WTC11 (cell line): ENCODE results near the gene CDCA4. TPM values are rescaled to one million over a fixed set of nuclear protein-coding genes. Genes with fewer than 3 reads are reported as not detected.
"Not testable (repeated sequence)": the region's sequence is repeated elsewhere in the genome, so short reads cannot be mapped to it uniquely, and the experiment has no call there.

Source experiments
- ATAC-seq: fragments of 200-7000 bp; cut with Tn5 transposase; 2 replicates; pipeline ENCODE4 v1.10.0; 2021; ENCODE audit warnings: mild to moderate bottlenecking, moderate library complexity
- CTCF ChIA-PET: fragments of 300-600 bp; sonication (Branson Sonifier 250); formaldehyde crosslinking; loops from one replicate; lab custom pipeline; 2021; ENCODE audit warnings: antibody characterized with exemption; lab: Charles Lee
- POLR2A ChIA-PET: fragments of 350-600 bp; sonication (Branson Sonifier 250); formaldehyde crosslinking; loops from one replicate; lab custom pipeline; 2021; ENCODE audit warnings: antibody characterized with exemption; lab: Charles Lee
- DNase-seq: peaks from one replicate; pipeline ENCODE4 v3.0.0; 2021; ENCODE audit warnings: low spot score
- H3K27ac Mint-ChIP-seq: 2 replicates; pipeline ENCODE4 v1.8.0; 2021; ENCODE audit warnings: mixed read lengths
- H3K27me3 Mint-ChIP-seq: 2 replicates; pipeline ENCODE4 v1.8.0; 2021; ENCODE audit warnings: low read depth, mild to moderate bottlenecking, moderate library complexity, mixed read lengths
- H3K36me3 Mint-ChIP-seq: 2 replicates; pipeline ENCODE4 v1.8.0; 2021; ENCODE audit warnings: mixed read lengths
- H3K4me1 Mint-ChIP-seq: 2 replicates; pipeline ENCODE4 v1.8.0; 2022; ENCODE audit warnings: mixed read lengths
- H3K4me3 Mint-ChIP-seq: 2 replicates; pipeline ENCODE4 v1.8.0; 2021; ENCODE audit warnings: mild to moderate bottlenecking, moderate library complexity, mixed read lengths
- H3K9me3 Mint-ChIP-seq: 2 replicates; pipeline ENCODE4 v1.8.0; 2021; ENCODE audit warnings: mixed read lengths
- ATF1 ChIP-seq: sonication (generic); formaldehyde crosslinking; IDR thresholded peaks from 2 replicates; pipeline ENCODE4 v1.8.1; 2023; ENCODE audit warnings: mild to moderate bottlenecking, moderate library complexity, missing genetic modification reagents
- E2F4 ChIP-seq: sonication (generic); formaldehyde crosslinking; IDR thresholded peaks from 2 replicates; pipeline ENCODE4 v1.8.1; 2022; ENCODE audit warnings: low read depth, mild to moderate bottlenecking, moderate library complexity, missing genetic modification reagents, borderline replicate concordance
- ESRRA ChIP-seq: sonication (generic); formaldehyde crosslinking; IDR thresholded peaks from 2 replicates; pipeline ENCODE4 v1.8.1; 2022; ENCODE audit warnings: mild to moderate bottlenecking, missing genetic modification reagents, borderline replicate concordance
- JAZF1 ChIP-seq: fragments of 250-450 bp; sonication (Bioruptor Pico); IDR thresholded peaks from 2 replicates; pipeline ENCODE4 v1.9.0; 2021; ENCODE audit warnings: moderate library complexity, mild to moderate bottlenecking, inconsistent platforms
- NFE2L1 ChIP-seq: sonication (generic); formaldehyde crosslinking; IDR thresholded peaks from 2 replicates; pipeline ENCODE4 v1.8.1; 2023; ENCODE audit warnings: missing genetic modification reagents
- NFYB ChIP-seq: sonication (generic); formaldehyde crosslinking; conservative IDR thresholded peaks from 2 replicates; pipeline ENCODE4 v1.8.0; 2022; ENCODE audit warnings: low read depth, missing genetic modification reagents
- ZNF425 ChIP-seq: fragments of 250-450 bp; sonication (Bioruptor Pico); conservative IDR thresholded peaks from 2 replicates; pipeline ENCODE4 v1.9.0; 2021; ENCODE audit warnings: mild to moderate bottlenecking
- total RNA-seq: library from RNA; stranded (reverse); gene quantifications from 3 replicates; pipeline ENCODE4 v1.2.3, GENCODE V29; 2021
- TF ChIP-seq, protein P1 (sequence below): sonication (generic); formaldehyde crosslinking; IDR thresholded peaks from 2 replicates; pipeline ENCODE4 v1.8.1; 2022; ENCODE audit warnings: low read depth, missing genetic modification reagents, borderline replicate concordance
- TF ChIP-seq, protein P2 (sequence below): sonication (generic); formaldehyde crosslinking; IDR thresholded peaks from 2 replicates; pipeline ENCODE4 v1.8.1; 2023; ENCODE audit warnings: mild to moderate bottlenecking, missing genetic modification reagents, moderate library complexity
- TF ChIP-seq, protein P3 (sequence below): fragments of 250-450 bp; sonication (Bioruptor Pico); IDR thresholded peaks from 2 replicates; pipeline ENCODE4 v1.9.0; 2021; ENCODE audit warnings: mild to moderate bottlenecking

The CDCA4 gene
- total RNA-seq, 1 experiment from 2014 or later: 63.3 TPM

- TF ChIP-seq NFYB (no peak), E2F4 (CRISPR knock-in tag) (no peak)
- TF ChIP-seq, protein P1, sequence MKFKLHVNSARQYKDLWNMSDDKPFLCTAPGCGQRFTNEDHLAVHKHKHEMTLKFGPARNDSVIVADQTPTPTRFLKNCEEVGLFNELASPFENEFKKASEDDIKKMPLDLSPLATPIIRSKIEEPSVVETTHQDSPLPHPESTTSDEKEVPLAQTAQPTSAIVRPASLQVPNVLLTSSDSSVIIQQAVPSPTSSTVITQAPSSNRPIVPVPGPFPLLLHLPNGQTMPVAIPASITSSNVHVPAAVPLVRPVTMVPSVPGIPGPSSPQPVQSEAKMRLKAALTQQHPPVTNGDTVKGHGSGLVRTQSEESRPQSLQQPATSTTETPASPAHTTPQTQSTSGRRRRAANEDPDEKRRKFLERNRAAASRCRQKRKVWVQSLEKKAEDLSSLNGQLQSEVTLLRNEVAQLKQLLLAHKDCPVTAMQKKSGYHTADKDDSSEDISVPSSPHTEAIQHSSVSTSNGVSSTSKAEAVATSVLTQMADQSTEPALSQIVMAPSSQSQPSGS (CRISPR knock-in tag): no peak
- TF ChIP-seq, all 79 proteins: peak for 0
These were observed 44.7 kb upstream of the CDCA4 start, which contains the start of gene GPR132 (continued) for GRCh38 chr14:105065280-105066228.

- peak; percentile 40 for ATAC-seq
- POLR2A ChIA-PET: no interaction called here
- no peaks in the 10 kb centered on the region for H3K4me1 Mint-ChIP-seq
- TF ChIP-seq, protein P2, sequence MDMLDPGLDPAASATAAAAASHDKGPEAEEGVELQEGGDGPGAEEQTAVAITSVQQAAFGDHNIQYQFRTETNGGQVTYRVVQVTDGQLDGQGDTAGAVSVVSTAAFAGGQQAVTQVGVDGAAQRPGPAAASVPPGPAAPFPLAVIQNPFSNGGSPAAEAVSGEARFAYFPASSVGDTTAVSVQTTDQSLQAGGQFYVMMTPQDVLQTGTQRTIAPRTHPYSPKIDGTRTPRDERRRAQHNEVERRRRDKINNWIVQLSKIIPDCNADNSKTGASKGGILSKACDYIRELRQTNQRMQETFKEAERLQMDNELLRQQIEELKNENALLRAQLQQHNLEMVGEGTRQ (CRISPR knock-in tag): peak; percentile 33; the same call in 1 of the 2 replicates
- no peak for TF ChIP-seq JAZF1 (CRISPR knock-in tag)
- TF ChIP-seq, all 79 proteins: peak for 1
- Mint-ChIP-seq H3K27ac (no peak overlapping the region), H3K4me3 (no peak overlapping the region), H3K9me3 (no peaks in the 10 kb centered on the region), H3K36me3 (no peaks in the 10 kb centered on the region), H3K27me3 (no peaks in the 10 kb centered on the region)
- CTCF ChIA-PET: interaction anchor here (0.6 to 2.0 kb wide), 3 partner anchors 18 to 26 kb away, joined by 3 to 9 read pairs (median 8); no protein-coding TSS in a partner anchor
- no peak for DNase-seq
These were observed 43.8 kb upstream of the CDCA4 start for GRCh38 chr14:105064721-105065143.

DNA sequence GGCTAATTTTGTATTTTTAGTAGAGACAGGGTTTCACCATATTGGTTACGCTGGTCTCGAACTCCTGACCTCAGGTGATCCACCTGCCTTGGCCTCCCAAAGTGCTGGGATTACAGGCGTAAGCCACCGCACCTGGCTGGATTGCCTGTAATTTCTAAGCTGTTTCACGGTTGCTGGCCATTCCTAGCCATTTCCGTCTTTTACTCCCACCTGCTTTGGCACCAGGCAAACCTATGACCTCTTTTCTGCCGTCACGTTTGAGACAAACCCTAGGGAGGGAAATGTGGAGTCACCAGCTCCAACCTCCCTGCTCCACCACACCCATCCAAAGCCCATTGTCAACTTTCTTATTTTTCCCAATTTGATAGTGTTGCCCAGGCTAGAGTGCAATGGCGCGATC lies 43.1 kb upstream of the CDCA4 start:
- Mint-ChIP-seq H3K4me1 (0 out of 2 replicates have a peak, but pooled peaks cover 3% of the 10 kb centered on the region), H3K27me3 (no peaks in the 10 kb centered on the region), H3K4me3 (no peak overlapping the region), H3K27ac (no peak overlapping the region), H3K9me3 (no peaks in the 10 kb centered on the region), H3K36me3 (no peaks in the 10 kb centered on the region)
- no peak for ATAC-seq
- no peak for DNase-seq
- CTCF ChIA-PET: interaction anchor here (0.6 to 1.9 kb wide), 2 partner anchors 18 to 23 kb away, joined by 3 to 8 read pairs; no protein-coding TSS in a partner anchor
- POLR2A ChIA-PET: no interaction called here
- TF ChIP-seq ZNF425 (CRISPR knock-in tag) (no peak), ATF1 (CRISPR knock-in tag) (no peak), NFE2L1 (CRISPR knock-in tag) (no peak)

DNA sequence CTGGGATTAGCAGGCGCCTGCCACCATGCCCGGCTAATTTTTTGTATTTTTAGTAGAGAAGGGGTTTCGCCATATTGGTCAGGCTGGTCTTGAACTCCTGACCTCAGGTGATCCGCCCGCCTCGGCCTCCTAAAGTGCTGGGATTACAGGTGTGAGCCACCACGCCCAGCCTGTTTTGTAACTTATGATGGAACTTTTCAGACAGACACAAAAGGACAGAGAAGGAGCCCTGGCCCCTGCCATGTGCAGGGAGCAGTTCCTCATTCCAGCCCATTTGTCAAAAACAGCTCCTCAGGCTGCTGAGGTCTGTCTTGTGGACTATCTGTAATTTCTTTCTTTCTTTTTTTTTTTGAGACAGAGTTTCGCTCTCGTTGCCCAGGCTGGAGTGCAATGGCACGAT lies 42.6 kb upstream of the CDCA4 start:
- CTCF ChIA-PET, H3K4me3 Mint-ChIP-seq: not testable (repeated sequence)

DNA sequence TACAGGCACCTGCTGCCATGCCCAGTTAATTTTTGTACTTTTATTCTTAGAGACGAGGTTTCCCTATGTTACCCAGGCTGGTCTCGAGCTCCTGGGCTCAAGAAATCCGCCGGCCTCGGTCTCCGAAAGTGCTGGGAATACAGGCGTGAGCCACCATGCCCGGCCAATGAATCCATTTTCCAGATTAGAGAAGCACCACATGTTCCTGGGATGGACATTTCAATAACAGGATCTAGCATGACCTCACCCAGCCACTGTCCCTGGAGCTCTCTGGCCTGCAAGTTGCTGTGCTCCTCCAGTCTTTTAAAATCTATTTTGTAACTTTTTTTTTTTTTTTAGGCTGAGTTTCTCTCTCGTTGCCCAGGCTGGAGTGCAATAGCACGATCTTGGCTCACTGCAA lies 42.2 kb upstream of the CDCA4 start:
- ChIA-PET POLR2A (no interaction called here), CTCF (interaction anchor here (1.4 to 2.1 kb wide), 2 partner anchors 17 to 138 kb away, joined by 3 to 5 read pairs; no protein-coding TSS in a partner anchor)
- Mint-ChIP-seq H3K27ac (no peak overlapping the region), H3K4me3 (no peak overlapping the region), H3K27me3 (no peaks in the 10 kb centered on the region), H3K4me1 (0 out of 2 replicates have a peak, but pooled peaks cover 3% of the 10 kb centered on the region), H3K36me3 (no peaks in the 10 kb centered on the region), H3K9me3 (no peaks in the 10 kb centered on the region)
- DNase-seq: no peak
- no peak for ATAC-seq
- TF ChIP-seq ESRRA (CRISPR knock-in tag): no peak
- TF ChIP-seq, protein P3, sequence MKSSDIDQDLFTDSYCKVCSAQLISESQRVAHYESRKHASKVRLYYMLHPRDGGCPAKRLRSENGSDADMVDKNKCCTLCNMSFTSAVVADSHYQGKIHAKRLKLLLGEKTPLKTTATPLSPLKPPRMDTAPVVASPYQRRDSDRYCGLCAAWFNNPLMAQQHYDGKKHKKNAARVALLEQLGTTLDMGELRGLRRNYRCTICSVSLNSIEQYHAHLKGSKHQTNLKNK: no peak

More for the DNA sequence above, 42.6 kb upstream of the CDCA4 start:
- ATAC-seq, H3K27me3 Mint-ChIP-seq, DNase-seq, H3K27ac Mint-ChIP-seq, H3K4me1 Mint-ChIP-seq, H3K9me3 Mint-ChIP-seq, POLR2A ChIA-PET, H3K36me3 Mint-ChIP-seq: not testable (repeated sequence)
